Frontal cortex (tissue), 4 donors: ENCODE measurements around the gene HOOK2. TPM values are rescaled to one million over a fixed set of nuclear protein-coding genes. Genes with fewer than 3 reads are reported as not detected.
A peak's percentile ranks its signal among the peaks of the same experiment; 100 is the strongest.
"Not testable (repeated sequence)": the region's sequence is repeated elsewhere in the genome, so short reads cannot be mapped to it uniquely, and the experiment has no call there.

Experiments used
- DNase-seq, 2 donors: peaks; one replicate each; pipeline ENCODE4 v3.0.0; 2012; ENCODE audit warnings: low spot score in 2 of 2
- FAIRE-seq: peaks from 2 replicates; lab custom pipeline; 2012; peaks lifted over from hg19 to GRCh38; lab: Jason Lieb, UNC
- total RNA-seq: library from RNA; depleted of rRNA; stranded (reverse); fragments of >200 nt; gene quantifications from one replicate; pipeline ENCODE4 v1.2.3, GENCODE V29; 2014
- donor health status: control.
- donor health status: control.
- donor health status: control.

Gene HOOK2, protein sequence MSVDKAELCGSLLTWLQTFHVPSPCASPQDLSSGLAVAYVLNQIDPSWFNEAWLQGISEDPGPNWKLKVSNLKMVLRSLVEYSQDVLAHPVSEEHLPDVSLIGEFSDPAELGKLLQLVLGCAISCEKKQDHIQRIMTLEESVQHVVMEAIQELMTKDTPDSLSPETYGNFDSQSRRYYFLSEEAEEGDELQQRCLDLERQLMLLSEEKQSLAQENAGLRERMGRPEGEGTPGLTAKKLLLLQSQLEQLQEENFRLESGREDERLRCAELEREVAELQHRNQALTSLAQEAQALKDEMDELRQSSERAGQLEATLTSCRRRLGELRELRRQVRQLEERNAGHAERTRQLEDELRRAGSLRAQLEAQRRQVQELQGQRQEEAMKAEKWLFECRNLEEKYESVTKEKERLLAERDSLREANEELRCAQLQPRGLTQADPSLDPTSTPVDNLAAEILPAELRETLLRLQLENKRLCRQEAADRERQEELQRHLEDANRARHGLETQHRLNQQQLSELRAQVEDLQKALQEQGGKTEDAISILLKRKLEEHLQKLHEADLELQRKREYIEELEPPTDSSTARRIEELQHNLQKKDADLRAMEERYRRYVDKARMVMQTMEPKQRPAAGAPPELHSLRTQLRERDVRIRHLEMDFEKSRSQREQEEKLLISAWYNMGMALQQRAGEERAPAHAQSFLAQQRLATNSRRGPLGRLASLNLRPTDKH
- 14.3 TPM for total RNA-seq

DNA sequence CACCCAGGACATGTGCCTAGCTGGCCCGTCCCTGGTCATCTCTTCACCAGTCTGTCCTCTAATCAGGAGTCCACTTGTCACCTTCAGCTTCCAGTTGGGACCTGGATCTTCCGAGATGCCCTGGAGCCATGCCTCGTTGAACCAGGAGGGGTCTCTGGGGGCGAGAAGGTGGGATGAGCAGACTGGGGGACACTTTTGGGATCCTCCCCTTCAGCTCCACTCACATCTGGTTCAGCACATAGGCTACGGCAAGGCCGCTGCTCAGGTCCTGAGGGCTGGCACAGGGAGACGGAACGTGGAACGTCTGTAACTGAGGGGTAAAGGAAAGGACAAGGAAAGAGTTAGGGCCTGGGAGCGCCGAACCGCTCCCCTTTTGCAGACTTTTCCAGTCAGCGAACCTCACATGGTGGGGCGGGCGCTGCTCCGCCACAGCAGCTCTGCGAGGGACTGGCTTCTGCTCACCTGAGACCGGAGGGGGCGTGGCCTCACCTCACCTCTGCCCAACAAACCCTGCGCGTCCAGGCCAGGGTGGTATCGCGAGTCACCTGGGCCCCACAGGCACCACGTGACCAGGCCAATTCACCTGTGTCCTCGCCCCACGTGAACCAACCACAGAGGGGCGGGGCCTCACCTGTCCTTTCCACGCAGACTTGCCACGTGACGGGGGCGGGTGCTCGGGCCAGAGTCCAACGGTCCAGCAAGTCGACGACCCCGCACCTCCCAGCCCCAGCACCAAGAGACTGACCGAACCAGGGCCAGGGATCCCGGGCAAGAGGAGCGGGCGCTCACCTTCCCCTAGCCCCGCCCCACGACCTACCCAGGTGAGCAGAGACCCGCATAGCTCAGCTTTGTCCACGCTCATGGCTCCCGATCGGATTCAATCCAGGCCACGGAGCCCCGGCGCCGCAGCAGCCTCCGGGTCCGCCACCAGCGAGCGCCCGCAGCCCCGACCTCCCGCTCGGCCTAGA is at the start of gene HOOK2:
Gene HOOK2 (minus strand): TSS at position 965 of the 968 bp plus-strand sequence. CDS start 103 bp downstream, at position 862.
- DNase-seq = no peak
- FAIRE-seq = no peak

DNA sequence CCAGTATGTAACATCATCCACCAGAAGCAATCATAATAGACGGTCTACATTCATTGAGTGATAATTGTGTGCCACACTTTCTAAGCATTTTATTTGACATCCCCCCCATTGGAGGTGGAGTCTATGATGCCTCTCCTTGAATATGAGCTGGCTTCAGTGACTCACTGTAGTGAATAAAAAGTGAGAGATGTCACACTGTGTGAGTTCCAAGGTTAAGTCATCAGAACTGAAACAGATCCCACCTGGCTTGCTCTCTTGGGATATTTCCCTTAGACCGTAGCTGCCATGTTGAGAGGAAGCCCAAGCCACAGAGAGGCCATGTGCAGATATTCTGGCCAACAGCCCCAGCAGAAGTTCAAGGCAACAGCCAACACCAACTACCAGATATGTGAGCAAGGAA is 46.4 kb upstream of the HOOK2 start:
- FAIRE-seq (no peak), DNase-seq (no peak)

DNA sequence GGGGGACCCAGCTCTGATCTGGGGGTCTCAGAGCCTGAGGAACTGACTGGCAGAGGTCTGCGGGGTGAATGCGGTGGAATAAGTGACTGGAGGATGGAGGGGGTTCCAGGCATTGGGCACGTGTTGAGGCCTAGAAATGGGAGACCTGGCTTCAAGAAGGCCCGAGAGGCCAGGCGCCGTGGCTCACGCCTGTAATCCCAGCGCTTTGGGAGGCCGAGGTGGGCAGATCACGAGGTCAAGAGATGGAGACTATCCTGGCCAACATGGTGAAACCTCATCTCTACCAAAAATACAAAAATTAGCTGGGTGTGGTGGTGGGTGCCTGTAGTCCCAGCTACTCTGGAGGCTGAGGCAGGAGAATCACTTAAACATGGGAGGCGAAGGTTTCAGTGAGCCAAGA is 42.5 kb upstream of the HOOK2 start:
- FAIRE-seq, DNase-seq: not testable (repeated sequence)

DNA sequence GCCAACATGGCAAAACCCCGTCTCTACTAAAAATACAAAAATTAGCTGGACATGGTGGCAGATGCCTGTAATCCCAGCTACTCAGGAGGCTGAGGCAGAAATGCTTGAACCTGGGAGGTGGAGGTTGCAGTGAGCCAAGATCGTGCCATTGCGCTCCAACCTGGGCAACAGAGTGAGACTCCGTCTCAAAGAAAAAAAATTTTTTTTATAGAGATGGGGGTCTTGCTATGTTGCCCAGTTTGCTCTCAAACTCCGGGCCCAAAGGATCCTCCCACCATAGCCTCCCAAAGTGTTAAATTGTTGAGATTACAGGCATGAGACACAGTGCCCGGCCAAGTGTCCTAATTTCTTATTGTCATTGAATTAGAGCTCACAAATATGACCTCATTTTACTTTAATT is 41.8 kb upstream of the HOOK2 start:
- not testable (repeated sequence) for DNase-seq, FAIRE-seq

DNA sequence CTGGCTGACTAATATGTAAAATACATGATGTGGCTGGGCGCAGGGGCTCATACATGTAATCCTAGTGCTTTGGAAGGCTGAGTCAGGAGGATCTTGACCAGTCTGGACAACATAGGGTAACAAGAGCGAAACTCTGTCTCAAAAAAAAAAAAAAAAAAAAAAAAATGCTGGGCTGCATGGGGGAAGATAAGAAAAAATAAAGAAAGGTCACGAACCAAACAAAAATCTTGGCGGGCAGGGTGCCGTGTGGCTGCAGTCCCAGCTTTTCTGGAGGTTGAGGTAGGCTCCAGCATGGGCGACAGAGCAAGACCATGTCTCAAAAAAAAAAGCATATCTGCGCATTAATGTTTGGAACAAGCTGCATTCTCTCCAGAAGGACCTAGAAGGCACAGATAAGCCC is 39.7 kb upstream of the HOOK2 start:
- FAIRE-seq = no peak
- no peak for DNase-seq

DNA sequence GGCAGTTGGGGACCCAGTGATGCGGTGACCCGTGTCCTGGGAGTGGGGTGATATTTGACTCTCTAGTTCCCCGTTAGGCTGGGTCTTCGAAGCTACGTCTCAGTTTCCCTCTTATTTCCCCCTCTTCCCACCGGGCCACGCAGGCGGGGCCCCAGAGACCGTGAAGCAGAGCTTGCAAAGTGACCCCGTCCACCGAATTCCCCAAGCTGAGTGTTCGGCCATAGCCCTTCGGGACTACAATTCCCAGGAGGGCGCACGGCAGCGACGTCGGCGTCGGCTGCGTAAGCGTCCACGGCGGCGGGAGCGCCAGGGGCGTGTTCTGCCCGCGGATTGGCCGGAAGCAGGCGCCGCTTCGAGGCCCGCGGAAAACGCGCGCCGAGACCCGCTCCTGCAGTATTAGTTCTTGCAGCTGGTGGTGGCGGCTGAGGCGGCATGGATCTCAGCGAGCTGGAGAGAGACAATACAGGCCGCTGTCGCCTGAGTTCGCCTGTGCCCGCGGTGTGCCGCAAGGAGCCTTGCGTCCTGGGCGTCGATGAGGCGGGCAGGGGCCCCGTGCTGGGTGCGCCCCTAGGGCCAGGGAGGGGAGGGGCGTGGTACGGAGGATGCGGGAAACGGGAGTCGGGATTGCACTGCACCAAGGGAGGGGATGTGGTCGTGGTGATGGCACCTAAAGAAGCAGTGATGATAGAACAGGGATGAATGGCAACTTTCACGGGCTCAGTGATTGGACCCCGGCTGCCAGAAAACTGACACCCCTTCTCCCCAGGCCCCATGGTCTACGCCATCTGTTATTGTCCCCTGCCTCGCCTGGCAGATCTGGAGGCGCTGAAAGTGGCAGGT is 31.1 kb upstream of the HOOK2 start, which contains the start of gene RNASEH2A:
Gene RNASEH2A (plus strand): TSS at position 343 of the 840 bp plus-strand sequence. CDS start 90 bp downstream, at position 433.
- peak; percentile 94 to 97 for DNase-seq
- FAIRE-seq = no peak

DNA sequence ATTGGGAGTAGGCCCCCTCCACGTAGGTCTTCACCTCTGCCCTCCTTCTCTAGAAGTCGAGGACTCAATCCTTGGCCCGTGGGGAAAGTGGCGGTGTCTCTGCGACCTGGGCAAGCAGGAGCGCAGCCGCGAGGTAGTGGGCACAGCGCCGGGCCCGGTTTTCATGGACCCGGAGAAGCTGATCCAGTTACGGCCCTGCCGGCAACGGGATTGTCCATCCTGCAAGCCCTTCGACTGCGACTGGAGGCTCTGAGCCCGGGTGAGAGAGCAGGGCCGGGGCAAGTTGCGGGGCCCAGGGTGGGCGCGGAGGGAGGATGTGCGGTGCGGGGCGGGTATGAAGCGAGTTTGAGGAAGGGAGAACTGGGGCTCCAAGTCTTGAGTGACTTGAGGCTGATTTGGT is 28.7 kb upstream of the HOOK2 start:
- no peak for FAIRE-seq
- no peak for DNase-seq

DNA sequence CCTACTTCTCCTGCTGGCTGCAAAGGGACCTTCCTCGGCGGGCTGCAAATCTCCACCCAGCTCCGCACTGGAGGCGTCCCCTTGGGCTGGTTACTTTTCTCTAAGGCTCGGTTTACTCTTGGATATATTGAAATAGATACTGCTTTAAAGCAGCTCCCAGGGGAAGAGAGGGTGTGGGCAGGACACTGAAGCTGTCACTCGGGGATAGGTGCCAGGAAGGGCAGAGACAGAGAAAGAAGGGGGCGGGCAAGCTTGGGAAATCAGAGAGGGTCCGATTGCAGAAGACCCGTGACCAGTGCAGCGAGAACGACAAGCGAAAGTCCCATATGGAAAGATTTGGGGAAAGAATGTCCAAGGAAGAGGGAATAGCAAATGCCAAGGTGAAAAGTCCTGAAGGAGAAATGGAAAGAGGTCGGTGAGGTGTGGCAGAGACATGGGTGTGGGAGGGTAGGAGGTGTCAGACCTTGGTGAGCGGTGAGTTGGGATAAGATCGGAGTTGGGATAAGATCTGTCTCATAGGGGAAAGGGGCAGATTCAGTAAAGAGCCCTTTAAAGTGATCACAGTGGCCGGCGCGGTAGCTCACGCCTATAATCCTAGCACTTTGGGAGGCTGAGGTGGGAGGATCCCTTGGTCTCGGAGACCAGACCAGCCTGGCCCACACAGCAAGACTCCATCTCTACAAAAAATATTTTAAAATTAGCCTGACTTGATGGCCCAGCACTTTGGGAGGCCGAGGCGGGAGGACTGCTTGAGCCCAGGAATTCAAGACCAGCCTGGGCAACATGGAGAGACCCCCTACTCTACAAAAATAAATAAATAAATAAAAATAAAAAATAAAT is 27.1 kb upstream of the HOOK2 start:
- DNase-seq = peak; percentile 57 to 59

DNA sequence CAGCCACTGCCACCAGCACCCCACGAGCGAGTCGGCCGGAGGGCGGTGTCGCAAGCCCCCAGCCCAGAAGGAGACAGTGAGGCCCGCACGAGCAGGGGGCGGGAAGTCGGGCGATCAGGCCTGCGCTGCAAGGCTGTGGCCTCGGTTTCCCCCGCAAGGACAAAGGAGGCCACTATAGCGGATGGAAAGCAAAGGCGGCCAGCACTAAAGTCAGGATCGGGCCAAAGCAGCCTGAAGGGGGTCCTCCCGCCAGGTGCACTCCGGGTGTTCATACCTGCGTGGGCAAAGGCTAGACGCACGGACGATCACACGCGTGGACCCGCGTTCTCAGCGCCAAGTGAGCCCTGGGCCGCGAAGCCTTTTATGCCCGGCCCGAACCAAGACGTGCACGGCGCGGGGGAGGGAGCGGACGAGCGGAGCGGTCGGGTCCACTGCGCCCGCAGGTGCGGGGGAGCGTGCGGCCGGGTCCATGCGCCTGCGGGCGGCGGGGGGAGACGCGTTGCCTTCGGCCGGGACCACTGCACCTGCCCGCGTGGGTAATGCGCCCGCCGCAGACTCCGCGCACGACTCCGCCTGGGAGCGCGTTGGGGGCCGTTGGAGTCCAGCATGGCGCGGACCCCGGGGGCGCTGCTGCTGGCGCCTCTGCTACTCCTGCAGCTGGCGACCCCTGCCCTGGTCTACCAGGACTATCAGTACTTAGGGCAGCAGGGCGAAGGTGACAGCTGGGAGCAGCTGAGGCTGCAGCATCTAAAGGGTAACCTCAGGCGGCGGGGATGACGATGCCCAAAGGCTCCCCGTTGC is 26.3 kb upstream of the HOOK2 start, which contains the start of the genes PRDX2 and THSD8:
Gene PRDX2 (minus strand): TSS at position 335 of the 801 bp plus-strand sequence. CDS start 539 bp downstream, outside the sequence.
Gene THSD8 (plus strand): TSS at position 604 of the 801 bp plus-strand sequence. CDS start 3 bp downstream, at position 607.
- peak; percentile 84 to 87 for DNase-seq

More for the DNA sequence above, 27.1 kb upstream of the HOOK2 start:
- FAIRE-seq = no peak

DNA sequence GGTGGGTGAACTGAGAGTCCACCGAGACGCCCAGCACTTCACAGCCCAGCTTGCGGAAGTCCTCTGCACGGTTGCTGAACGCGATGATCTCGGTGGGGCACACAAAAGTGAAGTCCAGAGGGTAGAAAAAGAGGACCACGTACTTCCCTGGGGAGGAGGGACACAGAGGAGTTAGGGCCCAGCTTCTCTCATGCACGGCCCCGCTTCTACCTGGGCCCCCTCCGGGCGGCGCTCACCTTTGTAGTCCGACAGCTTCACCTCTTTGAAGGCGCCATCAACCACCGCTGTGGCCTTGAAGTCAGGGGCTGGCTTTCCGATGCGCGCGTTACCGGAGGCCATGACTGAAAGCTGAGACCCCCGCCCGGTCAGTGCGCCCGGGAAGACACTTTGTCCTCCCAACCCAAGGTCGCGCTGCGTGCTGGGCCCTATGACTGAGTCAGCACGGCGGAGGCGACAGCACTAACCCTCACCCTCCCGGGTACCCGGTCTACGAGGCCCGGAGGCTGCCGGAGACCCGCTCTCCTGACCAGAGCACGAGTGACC is 25.6 kb upstream of the HOOK2 start:
- DNase-seq = peak in 1 of 2 donors; percentile 49
- FAIRE-seq = no peak

More for the DNA sequence above, 26.3 kb upstream of the HOOK2 start, which contains the start of the genes PRDX2 and THSD8:
- no peak for FAIRE-seq

DNA sequence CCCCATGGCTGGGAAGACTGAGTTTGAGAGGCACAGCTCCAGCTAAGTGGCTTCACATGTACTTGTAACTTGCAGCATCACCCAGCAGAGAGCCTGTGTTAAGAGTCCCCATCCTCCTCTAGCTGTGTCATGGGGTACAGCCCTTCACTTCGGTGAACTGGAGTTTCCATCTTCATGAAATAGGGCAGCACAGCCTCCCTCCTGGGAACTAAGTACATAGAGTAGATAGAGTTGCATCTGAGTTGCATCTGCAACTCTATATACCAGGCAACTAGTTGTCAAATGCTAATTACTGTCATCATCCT is 25.1 kb upstream of the HOOK2 start:
- FAIRE-seq (no peak), DNase-seq (no peak)

DNA sequence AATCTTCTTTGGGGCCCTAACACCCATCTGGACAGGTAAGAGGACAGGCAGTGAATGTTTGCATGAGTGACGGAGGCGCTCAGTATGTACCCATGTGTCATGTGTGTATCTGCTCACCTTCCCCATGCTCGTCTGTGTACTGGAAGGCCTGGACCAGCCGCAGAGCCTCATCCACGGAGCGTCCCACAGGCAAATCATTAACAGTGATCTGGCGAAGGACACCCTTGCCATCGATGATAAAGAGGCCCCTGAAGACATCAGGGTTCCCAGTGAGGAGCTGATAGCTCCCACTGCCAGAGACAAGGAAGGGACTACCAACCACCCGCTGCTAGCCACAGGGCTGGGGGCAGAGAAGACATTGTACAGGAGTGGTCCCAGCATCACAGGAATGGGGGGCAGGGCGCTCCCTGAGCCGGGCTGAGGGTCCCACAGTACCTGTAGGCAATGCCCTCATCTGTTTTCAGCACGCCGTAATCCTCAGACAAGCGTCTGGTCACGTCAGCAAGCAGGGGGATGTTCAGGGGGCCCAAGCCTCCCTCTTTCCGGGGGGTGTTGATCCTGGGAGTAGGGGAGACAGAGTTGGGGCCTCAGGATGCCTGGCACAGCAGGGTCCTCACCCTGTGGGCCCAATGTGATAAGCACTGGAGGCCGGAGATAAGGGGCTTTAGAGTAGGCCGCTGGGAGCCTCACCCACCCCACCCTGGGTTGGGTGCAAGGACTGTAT is 24.6 kb upstream of the HOOK2 start:
- DNase-seq = no peak
- FAIRE-seq = no peak

DNA sequence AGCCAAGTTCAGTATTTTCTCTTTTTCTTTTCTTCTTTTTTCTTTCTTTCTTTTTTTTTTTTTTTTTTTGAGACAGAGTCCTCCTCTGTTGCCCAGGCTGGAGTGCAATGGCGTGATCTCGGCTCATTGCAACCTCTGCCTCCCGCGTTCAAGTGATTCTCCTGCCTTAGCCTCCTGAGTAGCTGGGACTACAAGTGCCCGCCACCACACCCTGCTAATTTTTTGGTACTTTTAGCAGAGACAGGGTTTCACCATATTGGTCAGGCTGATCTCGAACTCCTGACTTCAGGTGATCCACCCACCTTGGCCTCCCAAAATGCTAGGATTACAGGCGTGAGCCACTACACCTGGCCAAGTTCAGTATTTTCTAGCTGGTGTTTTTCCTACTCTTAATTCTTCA is 22.3 kb upstream of the HOOK2 start:
- not testable (repeated sequence) for DNase-seq, FAIRE-seq

DNA sequence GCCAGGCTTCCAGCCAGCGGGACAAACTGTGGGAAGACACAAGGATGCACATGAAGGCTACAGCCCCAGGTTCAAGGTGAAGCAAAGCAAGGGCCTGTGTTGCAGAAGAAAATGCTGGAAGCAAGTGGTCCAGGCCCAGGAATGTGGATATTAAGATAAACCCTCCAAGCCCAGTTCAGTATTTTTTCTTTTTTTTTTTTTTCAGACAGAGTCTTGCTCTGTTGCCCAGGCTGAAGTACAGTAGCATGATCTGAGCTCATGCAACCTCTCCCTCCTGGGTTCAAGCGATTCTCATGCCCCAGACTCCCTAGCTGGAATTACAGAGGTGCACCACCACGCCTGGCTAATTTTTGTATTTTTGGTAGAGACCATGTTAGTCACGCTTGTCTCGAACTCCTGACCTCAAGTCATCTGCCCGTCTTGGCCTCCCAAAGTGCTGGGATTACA is 21.8 kb upstream of the HOOK2 start:
- FAIRE-seq = no peak
- no peak for DNase-seq

DNA sequence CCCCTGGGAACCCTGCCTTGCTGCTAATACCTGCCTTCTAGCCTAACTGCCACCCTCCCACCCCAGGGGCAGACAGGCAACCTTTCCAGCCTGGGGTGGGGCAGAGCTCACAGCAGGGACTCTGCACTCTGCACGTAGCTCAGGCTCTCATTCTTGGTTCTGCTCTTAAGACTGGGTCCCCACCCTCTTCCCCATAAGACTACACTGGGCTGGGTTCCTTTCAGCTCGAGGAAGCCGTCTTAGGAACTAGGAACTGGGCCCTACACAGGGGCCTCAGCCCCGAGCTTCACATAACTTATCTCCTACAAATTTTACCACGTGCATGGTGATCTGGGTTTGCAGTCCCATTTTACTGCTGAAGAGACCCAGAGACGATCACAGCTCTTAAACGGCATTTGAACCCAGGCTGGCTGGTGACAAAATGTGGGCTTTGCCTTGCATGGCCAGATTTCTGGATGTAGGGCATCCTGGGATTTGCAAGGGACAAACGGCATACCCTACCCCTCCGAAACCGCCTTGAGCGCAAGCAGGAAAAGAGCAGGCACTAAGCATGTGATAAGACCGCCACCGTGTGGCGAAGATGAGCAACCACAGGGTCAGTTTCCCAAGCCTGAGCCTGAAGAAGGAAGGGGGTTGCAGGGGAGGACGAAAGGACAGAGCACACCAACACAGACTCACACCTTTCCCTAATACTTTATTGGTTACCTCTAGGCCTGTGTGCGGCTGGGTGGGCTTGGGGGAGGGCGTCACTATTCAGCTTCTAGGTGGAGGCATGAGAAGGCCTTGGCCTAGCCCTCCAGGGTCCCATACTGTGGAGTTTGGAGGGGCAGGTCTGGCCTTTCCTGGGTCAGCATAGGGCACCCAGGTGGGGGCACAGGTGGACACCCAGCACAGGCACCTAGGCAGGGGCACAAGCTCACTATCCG is 21.1 kb upstream of the HOOK2 start:
- peak; percentile 64 to 69 for DNase-seq
- no peak for FAIRE-seq
